Sciatic nerve (tissue), 2 donors: ENCODE results near the gene CCNT2. TPM values are rescaled to one million over a fixed set of nuclear protein-coding genes. Genes with fewer than 3 reads are reported as not detected.

ENCODE experiments used
- ATAC-seq: fragments of 200-7000 bp; cut with Tn5 transposase; one replicate; pipeline ENCODE4 v1.9.1; 2020; ENCODE audit warnings: mild to moderate bottlenecking, moderate library complexity
- DNase-seq: peaks from one replicate; pipeline ENCODE4 v3.0.0-alpha.2; 2020; ENCODE audit warnings: low spot score
- intact Hi-C: fragments of 100-400 bp; cut with DNase I; formaldehyde crosslinking; loops from one replicate; pipeline ENCODE4 v1.14.2; 2022
- total RNA-seq: library from RNA; stranded (reverse); fragmentation: NEBNext Ultra II Directional; extraction: Animal tissue kit (Norgen Biotek cat#: 25700); gene quantifications from one replicate; pipeline ENCODE4 v1.2.1, GENCODE V29; 2021
- donor health status: DM: no; HTN: no; CAD: no.
- donor health status: DM: no; HTN: no; CAD: no.

Gene CCNT2
- total RNA-seq, 1 donor from 2014 or later, result 56.7 TPM

- DNase-seq (peak; percentile 59), ATAC-seq (no peak)
- intact Hi-C loops, result no loop called here
These were observed 1.2 kb upstream of the CCNT2 start for GRCh38 chr2:134917360-134917865.

GRCh38 chr2:134917888-134918525 is 615 bp upstream of the CCNT2 start:
- ATAC-seq, result peak; percentile 90
- no peak for DNase-seq
- intact Hi-C loops, result no loop called here

- intact Hi-C loops, result no loop called here
- no peak for ATAC-seq
- DNase-seq, result no peak
These were observed 954 bp downstream of the CCNT2 start for GRCh38 chr2:134919341-134920210.

- DNase-seq (no peak), ATAC-seq (no peak)
- intact Hi-C loops, result no loop called here
These were observed 6.3 kb downstream of the CCNT2 start for GRCh38 chr2:134924912-134925311.

- intact Hi-C loops, result no loop called here
- DNase-seq (no peak), ATAC-seq (no peak)
These were observed 7.8 kb downstream of the CCNT2 start for GRCh38 chr2:134926231-134926931.

GRCh38 chr2:134927195-134927594 is 8.6 kb downstream of the CCNT2 start:
- intact Hi-C loops, result no loop called here
- DNase-seq (no peak), ATAC-seq (no peak)

- no peak for DNase-seq
- ATAC-seq, result no peak
- intact Hi-C loops, result no loop called here
These were observed 14.4 kb downstream of the CCNT2 start for GRCh38 chr2:134932864-134933526.

GRCh38 chr2:134933732-134934131 is 15.1 kb downstream of the CCNT2 start:
- ATAC-seq (no peak), DNase-seq (no peak)
- intact Hi-C loops, result no loop called here

GRCh38 chr2:134934150-134934549 is 15.5 kb downstream of the CCNT2 start:
- DNase-seq (no peak), ATAC-seq (no peak)
- intact Hi-C loops, result no loop called here

GRCh38 chr2:134934641-134935040 is 16.0 kb downstream of the CCNT2 start:
- DNase-seq (no peak), ATAC-seq (no peak)
- intact Hi-C loops, result no loop called here

GRCh38 chr2:134936691-134937090 is 18.1 kb downstream of the CCNT2 start:
- intact Hi-C loops, result no loop called here
- DNase-seq (no peak), ATAC-seq (no peak)

GRCh38 chr2:134943540-134943939 is 24.9 kb downstream of the CCNT2 start:
- intact Hi-C loops, result no loop called here
- DNase-seq (no peak), ATAC-seq (no peak)

- ATAC-seq (no peak), DNase-seq (no peak)
- intact Hi-C loops, result no loop called here
These were observed 26.4 kb downstream of the CCNT2 start for GRCh38 chr2:134944975-134945374.

- DNase-seq (no peak), ATAC-seq (no peak)
- intact Hi-C loops, result no loop called here
These were observed 27.5 kb downstream of the CCNT2 start for GRCh38 chr2:134946073-134946472.

GRCh38 chr2:134949981-134950708 is 31.5 kb downstream of the CCNT2 start:
- ATAC-seq, result no peak

GRCh38 chr2:134950886-134951285 is 32.3 kb downstream of the CCNT2 start:
- no peak for DNase-seq
- intact Hi-C loops, result no loop called here
- ATAC-seq, result no peak

More at GRCh38 chr2:134949981-134950708, 31.5 kb downstream of the CCNT2 start:
- intact Hi-C loops, result no loop called here
- no peak for DNase-seq

GRCh38 chr2:134952608-134953007 is 34.0 kb downstream of the CCNT2 start:
- intact Hi-C loops, result no loop called here
- DNase-seq, result no peak
- ATAC-seq, result no peak

GRCh38 chr2:134954065-134954464 is 35.4 kb downstream of the CCNT2 start:
- intact Hi-C loops, result no loop called here
- ATAC-seq, result no peak
- no peak for DNase-seq

GRCh38 chr2:134955744-134956143 is 37.1 kb downstream of the CCNT2 start:
- intact Hi-C loops, result no loop called here
- no peak for DNase-seq

More at GRCh38 chr2:134955744-134956143, 37.1 kb downstream of the CCNT2 start:
- no peak for ATAC-seq
